ELF-1 (cell line): ENCODE measurements around the gene NUP62CL.
"Not testable (repeated sequence)": the region's sequence is repeated elsewhere in the genome, so short reads cannot be mapped to it uniquely, and the experiment has no call there.

ENCODE experiments used
- DNase-seq: peaks from one replicate; pipeline ENCODE4 v3.0.0-alpha.2; 2016; ENCODE audit warnings: low read depth, low spot score

NUP62CL gene, protein sequence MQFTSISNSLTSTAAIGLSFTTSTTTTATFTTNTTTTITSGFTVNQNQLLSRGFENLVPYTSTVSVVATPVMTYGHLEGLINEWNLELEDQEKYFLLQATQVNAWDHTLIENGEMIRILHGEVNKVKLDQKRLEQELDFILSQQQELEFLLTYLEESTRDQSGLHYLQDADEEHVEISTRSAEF

DNA sequence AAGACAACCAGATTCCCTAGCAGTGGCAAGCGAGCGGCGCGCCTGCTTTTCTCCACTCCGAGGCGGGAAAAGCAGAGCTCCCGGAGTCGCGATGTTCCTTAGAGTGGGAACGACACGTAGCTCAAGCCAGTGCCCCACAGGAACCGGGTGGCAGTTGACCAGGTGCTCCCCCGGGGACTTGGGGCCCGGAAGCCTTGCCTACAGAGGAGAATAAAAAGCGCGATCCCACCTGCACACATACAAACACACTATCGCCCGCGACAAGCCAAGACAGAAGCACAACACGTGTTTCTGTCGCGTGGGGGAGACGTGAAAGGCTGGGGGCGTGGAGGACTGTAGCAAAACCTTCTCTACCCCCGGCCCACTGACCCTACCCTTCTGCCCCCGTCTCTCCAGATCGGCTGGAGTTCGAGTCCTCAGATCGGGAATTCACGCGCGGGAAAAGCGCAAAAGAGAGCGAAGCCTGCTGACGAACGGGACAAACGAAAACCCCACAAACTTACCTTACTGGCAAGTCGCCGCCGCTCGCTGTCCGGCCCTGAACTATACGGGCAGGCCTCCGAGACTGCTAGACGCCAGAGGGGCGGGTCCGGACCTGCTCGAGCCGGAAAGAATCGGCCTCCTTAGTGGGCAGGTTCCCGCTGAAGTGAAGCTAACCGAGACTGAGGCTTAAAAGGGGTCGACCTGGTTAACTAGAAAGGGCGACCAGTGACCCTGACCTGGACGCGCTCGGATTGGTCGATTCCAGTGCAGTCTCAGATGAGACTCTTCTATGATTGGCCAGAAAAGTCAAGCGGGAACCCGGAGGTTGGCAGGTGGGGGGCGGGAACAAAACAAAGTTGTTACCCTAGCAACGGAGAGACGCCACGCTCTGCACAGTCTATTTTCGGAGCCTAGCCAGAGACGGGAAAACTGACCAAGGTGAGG is at the start of gene NUP62CL, which contains the start of gene DNAAF6:
NUP62CL (minus strand) TSS at position 664 of the 927 bp plus-strand sequence. CDS start 31,287 bp downstream, outside the sequence.
DNAAF6 (plus strand) TSS at position 842 of the 927 bp plus-strand sequence. CDS start 6,265 bp downstream, outside the sequence.
- DNase-seq: peak; percentile 99

DNA sequence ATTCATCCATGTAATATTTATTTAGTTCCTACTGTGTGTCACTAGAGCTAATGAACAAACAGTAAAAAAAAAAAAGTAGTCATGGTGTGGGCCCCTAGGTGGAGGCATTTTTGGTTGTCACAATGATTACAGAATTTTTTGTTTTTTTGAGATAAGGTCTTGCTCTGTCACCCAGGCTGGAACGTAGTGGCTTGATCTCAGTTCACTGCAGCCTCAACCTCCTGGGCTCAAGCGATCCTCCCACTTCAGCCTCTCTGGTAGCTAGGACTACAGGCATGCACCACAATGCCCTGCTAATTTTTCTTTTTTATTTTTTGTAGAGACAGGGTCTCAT is 22.2 kb upstream of the NUP62CL start:
- no peak for DNase-seq

DNA sequence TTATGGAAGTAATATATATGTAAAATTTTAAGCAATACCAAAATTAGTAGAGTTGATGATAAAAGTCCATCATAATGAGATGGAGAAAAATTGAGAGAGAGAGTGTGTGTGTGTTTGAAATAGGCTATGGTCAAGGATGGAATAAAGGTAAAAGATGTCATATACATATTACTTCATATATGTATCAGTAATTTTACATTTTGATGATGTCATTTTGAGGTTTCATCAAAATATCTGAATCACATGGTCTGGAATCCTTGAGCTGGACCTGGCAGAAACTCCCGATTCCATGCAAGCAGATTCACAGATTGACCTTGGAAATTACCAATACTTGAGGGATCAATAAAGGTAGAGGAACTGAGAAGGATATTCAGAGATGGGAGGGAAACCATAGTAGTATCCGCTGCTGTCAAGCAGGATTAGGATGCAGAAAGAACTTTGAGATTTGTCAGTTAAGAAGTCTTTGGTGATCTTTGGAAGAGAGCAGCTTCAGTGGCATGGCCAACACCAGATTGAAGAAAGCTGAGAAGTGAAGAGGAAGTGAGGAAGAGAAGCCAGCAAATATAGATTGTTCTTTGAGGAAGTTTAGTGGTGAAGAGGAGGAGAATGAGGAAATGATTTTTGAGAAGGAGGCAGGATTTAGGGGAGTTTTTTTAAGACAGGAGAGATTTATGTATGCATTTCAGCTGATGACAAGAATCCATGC is 21.7 kb upstream of the NUP62CL start:
- DNase-seq: no peak

DNA sequence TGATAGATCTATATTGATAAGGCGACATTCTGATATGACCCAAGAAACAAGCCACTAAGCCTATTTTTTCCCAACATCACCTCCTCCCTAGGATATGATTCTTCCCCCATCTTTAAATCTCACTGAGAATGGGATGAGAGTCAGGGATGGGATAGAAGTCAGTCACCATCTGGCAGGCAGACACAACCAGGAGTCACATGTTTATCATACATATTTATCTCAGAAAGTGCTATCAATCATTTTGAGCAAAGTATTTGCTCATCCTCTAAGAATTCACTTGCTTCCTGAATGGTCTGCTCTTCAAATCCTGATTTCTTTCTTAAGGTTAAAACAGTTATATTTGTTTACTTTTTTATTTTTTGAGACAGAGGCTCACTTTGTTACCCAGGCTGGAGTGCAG is 20.5 kb upstream of the NUP62CL start:
- DNase-seq: no peak

DNA sequence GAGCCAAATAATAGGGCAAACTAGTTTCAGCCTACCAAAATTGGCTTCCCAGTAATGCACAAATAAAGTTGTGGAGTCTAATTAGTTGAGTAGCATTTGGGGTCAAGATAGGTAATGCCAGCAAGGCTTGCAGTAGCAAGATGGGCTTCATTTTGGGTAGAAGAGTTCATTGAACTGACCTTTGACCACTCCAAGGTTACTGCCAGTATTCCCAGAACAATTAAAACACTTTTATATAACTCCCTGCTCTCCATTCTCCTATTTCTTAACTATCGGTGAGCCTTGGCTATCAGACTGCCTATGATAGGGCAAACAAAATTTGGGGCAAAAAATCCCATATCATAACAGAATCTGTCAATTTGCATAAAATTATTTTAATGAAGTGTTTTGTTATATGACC is 7.2 kb upstream of the NUP62CL start:
- no peak for DNase-seq

DNA sequence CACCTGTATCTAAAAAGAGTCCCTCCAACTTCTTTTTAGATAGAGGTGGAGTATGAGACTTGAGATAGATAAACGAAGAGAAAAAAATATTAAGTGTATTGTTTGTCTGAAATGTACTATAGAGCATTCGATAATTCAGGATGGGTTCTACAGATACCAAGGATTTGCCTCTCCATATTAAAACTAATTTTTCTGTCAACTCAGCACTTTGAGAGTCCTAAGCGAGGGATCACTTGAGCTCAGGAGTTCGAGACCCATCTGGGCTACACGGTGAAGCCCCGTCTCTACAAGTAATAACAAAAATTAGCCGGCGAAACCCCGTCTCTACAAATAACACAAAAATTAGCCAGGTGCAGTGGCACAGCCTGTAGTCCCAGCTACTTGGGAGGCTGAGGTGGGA is 1.7 kb upstream of the NUP62CL start:
- no peak for DNase-seq

DNA sequence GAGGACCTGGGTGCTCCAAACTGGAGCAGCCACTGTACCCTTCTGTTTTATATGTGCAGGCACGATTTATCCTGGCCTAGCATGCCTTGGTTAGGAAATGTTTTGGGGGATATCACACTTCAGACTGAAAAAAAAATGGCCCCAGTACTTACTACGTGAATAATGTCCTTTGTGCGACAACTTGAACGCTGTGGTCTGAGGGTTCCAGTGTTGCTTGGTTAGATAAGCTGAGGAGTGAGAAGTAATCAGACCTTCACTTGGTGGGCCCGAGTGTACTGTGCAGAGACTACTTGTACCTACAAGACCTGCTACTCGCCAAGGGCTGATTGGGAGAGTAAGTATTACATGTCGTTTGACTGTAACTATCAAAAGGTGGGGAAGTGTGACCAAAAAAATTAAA is 856 bp upstream of the NUP62CL start:
- no peak for DNase-seq

DNA sequence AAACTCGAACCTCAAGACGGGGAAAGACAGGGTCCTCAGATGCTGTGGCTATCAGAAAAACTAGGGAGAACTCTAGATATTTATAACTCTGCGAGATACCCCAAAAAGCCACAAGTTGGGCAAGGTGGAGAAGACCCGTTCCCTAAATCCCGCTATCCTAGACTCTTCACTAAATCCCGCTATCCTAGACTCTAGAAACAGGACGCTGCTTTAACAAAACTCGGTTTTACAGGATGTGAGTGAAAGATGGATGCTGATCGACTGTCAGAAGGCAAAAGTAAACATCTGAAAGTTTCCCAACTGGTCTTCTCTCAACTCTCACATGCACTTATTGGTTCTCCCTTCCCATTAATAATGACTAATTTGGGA is 448 bp upstream of the NUP62CL start:
- DNase-seq: no peak

DNA sequence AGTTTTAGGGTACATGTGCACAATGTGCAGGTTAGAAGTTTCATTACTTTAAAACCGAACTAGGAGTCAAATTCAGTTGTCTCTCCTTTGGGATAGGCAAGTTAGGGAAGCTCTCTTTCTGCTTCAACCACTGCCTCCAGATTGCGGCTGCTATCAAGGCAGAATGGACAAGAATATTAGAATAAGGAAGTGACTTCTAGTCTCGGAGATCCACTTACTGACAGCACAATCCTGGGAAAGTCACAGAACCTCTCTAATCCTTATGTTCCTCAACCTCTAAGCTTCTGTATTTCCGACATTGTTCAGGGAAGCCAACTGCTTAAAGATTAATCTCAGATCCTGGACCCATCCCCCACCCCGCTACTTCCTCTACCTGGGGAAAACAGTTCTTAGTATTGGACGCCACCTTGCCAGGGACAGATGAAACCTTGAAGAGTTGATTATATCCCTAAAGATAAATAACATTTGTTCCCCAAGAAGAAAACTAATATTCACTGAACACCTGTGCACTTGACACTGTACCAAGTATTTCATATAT is 2.1 kb downstream of the NUP62CL start:
- DNase-seq: peak; percentile 13

DNA sequence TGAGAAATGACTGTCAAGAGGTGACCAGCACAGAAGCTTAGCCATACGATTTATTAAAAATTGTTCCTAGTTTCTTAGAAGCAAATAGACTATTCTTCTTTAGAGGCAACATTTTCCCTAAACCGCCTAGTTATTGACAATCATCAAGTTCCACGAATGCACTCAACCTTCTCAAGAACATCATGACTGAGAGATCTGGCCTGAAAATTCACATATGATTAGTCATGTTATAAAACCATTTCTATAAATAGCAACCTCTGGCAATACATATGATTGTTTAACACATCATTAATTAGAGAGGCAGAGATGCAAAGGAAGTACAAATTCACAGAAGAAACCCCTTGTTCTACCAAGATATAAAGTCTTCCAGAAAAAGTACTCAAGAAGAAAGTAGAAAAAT is 6.7 kb downstream of the NUP62CL start:
- DNase-seq: no peak

DNA sequence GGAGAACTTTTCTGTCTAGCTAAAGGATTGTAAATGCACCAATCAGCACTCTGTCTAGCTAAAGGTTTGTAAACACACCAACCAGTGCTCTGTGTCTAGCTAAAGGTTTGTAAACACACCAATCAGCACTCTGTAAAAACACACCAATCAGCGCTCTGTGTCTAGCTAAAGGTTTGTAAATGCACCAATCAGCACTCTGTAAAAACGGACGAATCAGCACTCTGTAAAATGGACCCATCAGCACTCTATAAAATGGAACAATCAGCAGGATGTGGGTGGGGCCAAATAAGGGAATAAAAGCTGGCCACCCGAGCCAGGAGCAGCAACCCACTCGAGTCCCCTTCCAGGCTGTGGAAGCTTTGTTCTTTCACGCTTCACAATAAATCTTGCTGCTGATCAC is 8.2 kb downstream of the NUP62CL start:
- not testable (repeated sequence) for DNase-seq

DNA sequence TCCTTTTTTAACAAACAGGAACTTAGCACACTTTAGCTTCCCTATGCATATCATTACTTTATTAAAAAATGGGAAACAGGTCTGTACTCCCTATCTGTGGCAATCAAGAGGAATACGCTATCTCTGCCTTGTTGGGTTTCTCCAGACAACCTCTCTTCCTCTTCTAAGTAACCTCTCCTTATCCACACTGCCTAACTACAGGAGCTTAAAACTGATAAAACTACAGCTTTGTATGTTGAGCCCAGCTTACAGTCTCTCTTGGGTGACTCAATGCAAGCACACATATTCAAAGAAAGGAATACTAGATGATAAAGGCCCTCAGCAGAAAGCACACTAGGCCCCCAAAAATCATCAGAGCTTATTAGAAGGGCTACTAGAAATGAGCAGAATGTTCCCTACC is 8.9 kb downstream of the NUP62CL start:
- DNase-seq: no peak

DNA sequence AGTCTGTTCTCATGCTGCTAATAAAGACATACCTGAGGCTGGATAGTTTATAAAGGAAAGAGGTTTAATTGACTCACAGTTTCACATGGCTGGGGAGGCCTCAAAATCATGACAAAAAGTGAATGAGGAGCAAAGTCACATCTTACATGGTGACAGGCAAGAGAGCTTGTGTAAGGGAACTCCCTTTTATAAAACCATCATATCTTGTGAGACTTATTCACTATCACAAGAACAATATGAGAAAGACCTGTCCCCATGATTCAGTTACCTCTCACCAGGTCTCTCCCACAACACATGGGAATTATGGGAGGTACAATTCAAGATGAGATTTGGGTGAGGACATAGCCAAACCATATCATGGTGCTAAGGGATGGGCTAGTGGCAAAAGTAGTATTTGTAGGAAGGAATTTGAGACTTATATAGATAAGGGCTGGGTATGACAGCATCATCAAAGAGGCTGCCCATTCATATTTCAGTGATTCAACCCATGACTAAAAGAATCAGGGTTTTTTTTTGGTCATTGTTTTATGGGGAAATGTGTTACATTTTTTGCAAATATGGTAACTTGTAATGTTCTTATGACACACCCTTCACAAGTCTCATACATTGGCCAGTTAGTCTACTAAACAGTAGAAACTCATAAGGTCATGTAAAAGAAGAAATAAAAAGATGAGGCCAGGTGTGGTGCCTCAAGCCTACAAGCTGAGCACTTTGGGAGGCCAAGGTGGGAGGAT is 34.7 kb downstream of the NUP62CL start:
- no peak for DNase-seq

DNA sequence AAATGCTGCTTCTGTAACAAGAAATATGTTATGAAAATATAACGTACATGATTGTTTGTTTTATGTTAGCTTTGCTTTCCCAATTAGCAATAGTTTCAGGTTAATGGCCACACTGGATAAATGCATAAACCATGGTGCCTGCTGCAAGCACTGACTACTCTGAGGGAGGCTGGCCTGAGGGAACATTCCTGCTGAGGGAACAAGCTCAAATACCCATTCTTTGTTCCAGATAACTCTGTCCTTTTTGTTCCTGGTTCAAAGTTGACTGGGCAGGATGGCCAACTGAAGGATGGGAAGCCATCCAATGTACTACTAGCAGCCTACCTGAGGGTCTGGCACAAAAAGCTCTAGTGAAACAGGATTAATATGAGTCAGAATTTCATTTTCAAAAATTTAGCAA is 37.5 kb downstream of the NUP62CL start:
- peak; percentile 53 for DNase-seq

DNA sequence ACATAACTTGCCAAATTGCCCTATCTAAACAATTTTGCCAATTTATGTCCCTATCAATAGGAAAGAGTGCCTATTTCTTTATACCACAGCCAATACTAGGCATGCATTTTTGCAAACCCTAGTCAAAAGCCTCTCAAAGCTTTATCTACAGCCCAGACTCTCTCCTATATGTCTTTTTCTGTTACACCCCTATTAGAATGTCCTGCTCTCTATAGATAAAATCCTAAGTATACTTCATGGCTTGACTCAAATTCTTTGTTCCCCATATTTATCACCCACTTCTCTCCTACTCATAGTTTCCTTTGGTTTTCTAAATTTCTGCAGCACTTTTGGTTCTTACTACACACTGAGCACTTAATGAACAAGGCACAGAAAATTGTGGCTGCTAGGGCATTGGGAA is 38.0 kb downstream of the NUP62CL start:
- no peak for DNase-seq

DNA sequence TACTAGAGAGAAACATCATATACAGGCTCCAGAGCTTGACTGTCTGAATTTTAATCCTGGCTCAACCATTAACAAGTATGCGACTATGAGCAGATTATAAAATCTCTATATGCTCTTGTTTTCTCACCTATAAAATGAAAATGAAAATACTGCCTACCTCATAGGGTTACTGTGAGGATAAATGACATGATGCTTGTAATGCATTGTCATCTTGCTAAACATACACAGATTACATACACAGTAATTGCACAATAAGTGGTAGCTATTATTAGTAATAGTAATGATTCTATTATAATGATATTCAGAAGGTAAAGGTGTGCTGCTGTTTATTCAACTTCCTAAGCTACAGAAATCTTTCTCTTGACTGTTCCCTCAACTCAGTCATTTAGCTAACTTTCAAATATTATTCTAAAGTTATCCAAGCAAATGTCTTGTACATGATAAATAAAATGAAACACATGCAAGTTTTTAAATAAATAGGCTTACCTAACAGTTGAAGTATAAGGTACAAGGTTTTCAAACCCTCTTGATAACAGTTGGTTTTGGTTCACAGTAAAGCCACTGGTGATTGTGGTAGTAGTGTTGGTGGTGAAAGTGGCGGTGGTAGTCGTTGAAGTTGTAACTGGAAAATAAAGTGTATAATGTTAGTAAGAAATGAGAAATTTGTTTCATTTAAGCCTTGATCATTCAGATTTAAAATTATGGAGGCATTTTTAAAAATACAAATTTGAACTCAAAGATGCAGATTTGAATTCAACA is 38.9 kb downstream of the NUP62CL start:
- no peak for DNase-seq

DNA sequence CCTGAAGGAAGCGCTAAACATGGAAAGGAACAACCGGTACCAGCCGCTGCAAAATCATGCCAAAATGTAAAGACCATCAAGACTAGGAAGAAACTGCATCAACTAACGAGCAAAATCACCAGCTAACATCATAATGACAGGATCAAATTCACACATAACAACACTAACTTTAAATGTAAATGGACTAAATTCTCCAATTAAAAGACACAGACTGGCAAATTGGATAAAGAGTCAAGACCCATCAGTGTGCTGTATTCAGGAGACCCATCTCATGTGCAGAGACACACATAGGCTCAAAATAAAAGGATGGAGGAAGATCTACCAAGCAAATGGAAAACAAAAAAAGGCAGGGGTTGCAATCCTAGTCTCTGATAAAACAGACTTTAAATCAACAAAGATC is 48.6 kb downstream of the NUP62CL start:
- DNase-seq: not testable (repeated sequence)

DNA sequence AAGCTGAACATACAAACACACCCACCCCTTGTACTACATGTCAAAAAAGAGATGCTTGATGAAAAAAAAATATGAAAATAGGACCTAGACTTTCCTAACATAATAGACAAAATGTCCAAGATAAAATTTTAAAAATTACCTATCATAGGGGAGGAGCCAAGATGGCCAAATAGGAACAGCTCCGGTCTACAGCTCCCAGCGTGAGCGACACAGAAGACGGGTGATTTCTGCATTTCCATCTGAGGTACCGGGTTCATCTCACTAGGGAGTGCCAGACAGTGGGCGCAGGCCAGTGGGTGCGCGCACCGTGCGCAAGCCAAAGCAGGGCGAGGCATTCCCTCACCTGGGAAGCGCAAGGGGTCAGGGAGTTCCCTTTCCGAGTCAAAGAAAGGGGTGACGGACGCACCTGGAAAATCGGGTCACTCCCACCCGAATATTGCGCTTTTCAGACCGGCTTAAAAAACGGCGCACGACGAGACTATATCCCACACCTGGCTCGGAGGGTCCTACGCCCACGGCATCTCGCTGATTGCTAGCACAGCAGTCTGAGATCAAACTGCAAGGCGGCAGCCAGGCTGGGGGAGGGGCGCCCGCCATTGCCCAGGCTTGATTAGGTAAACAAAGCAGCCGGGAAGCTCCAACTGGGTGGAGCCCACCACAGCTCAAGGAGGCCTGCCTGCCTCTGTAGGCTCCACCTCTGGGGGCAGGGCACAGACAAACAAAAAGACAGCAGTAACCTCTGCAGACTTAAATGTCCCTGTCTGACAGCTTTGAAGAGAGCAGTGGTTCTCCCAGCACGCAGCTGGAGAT is 50.4 kb downstream of the NUP62CL start:
- DNase-seq: not testable (repeated sequence)

DNA sequence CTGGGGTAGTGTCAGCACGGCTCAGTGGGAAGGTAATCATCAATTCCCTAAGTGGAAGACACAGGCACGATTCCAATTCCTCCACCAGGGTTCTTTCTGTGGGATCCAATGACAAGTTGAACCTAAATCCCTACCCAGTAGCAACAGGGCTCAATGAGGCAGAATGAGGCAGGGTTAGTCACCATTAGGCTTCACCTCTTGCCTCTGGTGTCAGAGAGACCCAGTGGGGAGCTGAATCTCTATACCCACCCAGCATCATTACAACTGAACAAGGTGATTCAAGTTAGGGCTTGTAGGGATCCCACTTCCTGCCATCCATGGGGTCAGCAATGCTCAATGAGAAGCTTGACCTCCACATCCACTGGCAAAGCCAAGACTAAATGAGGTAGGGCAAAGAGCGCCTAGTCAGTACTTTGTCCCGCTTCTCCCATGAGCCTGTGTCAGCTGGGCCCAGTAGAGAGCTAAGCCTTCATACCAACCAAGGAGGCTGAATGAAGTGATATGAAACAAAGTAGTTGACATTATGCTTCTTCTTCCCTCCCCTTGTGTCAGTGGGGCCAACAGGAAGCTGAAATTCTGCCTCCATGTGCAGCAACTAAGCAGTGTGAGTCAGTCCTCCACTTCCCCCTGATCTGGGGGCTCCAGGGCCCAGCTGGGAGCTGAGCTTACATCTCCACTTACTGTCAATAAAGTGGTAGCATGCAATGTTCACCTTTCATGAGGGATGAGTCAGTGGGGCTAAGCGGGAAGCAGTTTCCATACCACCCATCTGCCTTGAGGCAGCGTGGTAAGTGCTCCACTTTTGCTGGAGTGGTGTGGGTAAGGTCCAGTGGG is 51.2 kb downstream of the NUP62CL start:
- DNase-seq: peak; percentile 58
